Measurements from ENCODE around the gene PKNOX2.
A peak's percentile ranks its signal among the peaks of the same experiment; 100 is the strongest.

Gene PKNOX2

DNA sequence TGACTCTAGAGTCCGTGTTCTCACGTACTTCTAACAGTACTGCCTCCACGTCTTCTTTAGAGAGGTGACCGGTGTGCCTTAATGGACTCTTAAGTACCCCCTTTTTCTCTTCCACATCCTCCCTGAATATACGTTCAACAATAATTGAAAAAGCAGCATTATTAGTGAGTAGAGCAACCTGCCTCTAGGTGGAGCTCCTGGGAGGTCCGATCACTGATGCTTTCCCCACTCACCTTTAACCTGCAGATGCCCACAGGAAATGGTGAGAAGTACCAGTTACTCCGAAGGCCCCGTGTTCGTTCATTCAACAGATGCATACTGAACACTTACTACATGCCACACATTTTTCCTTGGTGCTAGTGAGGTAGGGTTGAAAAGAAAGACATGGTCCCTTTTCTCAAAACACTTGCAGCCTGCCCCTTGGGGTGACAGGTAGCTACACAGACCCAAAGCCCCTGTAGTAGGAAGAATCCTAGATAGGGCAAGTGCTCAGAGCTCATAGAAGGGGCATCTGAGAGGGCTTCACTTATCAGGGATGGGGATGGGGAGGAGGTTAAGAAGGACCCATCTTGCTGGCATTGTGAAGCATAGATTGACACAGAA, 258.8 kb downstream of the PKNOX2 start:
- DNase-seq = no peak

DNA sequence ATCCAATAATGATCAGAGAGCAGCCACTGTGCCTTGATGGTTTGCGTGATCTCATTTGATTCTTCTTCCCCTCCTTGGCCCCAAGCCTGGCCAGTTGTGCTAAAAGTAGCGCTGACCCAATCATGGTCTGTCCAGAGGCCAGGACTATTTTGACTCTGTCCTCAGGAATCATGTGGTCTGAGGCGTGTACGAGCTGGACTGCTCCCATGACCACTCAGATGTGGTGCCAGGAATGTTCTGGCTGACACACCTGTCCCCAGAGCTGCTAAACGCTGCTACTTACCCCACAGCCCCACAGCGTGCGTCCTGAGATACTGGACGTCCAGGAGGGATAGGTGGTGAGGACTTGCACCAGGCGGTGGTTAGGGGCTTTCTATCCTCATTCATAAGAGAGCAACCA, 261.1 kb downstream of the PKNOX2 start:
- no peak for DNase-seq

DNA sequence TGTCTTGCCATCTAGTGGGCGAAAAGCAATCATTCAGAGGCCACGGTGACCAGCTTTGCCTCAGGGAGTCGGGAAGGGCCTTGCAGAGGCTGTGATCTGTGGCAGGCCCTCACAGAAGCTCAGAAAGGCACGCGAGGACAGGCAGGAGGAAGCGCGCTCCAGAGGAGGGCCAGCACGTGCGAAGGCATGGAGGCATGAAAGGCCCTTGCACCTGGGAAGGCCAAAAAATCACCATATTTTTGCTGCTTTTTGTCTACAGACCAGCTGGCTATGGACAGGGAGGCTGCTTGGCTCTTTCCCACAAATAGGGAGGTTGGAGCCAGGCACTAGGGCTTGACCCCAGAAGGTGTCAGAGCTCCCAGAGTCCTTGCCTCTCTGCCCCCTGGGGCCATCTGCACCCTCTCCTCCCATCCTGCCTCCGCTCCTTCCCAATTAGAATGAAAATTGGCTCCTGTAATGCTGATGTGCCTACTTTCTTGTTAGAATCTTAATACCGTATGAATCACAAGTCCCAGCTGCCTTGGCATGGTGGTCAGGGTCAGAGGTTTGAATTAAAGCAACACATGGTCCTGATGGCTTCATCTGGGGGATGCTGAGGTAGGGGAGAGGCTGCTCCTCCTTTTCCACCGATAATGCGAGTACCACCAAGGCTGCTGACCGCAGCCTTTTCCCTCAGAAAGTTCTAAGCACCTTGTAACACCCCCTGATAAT, 262.4 kb downstream of the PKNOX2 start:
- DNase-seq = no peak

DNA sequence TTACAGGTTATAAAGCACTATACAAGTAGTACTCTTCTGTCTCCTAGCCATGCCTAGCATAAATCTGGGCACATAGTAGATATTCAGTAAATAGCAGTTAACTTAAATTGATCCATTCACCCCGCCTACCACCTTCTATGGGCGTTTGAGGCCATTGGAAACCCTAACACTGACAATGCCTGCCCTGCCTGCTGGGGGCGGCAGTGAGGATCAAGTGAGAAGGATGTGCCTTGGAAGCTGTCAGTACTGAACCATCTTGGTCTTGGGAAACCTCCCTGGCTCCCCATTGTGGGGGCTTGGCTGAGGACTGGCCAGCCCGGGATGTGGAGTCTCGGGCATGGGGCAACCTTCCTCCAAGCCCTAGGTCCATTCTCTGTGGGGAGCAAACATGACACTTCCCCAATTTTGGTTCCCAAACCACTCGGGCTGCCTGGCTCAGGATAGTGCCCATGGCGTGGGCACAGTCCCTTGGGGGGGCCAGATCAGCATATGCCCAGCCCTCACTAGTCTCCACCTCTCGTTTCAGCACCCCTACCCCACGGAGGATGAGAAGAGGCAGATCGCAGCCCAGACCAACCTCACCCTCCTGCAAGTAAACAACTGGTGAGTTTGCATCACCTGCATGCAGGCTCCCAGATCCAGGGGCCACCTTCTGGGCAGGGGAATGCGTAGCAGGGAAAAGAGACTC, 264.1 kb downstream of the PKNOX2 start:
- no peak for DNase-seq

DNA sequence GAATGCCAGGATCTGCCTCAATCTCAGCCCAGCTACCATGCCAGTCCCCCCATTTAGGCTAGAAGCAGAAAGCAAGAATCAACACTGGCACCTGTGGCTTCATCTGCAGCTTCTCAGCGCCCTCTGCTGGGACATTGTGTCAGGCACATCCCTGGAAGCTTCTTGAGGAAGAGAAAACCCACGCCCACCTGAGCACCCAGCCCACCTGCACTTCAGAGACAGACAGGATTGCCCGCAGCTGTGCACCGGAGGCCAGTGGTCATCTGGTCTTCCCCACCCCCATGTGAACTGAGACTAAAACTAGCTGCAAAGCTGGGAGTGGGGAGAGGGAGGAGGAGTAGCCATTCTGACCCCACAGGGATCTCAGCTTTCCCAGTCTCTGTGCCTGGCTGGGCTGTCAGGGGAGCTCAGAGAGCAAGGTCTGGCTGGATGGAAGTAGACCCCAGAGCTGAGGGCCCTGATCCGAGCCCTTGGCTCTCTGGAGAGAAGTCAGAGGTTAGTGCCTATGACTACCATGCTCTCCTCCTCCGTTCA, 264.7 kb downstream of the PKNOX2 start:
- no peak for DNase-seq

DNA sequence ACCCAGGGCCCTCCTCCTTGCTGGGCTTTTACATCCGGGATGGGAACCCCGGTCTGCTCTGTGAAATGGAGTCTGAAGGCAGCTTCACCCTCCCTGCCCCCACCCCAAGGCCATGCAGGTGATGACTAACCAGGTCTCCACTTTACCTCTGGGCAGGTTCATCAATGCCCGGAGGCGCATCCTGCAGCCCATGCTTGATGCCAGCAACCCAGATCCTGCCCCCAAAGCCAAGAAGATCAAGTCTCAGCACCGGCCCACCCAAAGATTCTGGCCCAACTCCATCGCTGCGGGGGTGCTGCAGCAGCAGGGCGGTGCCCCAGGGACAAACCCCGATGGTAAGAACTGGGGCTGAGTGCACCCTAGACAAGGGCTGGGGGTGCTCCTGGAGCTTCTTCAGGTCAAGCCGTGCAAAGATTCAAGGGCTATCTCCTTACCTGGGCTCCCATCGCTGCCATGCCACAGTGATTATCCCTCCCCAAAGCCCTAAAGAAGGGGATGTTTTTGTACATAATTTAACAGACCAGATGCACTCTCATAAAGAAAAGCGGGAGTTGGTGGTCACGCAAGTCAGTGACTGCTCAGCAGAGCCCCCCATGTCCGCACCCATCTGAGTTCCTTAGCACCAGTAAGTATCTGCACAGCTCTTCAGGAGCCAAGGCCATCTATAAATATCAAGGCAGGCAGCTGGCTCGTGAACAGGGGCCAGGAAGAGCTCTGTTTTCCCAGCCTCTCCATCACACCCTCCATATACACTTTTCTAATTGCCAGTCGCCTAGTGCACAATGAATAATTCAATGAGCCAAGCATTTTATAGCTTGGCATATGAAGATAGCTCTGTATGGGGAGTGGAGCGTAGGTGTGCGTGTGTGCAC, 265.5 kb downstream of the PKNOX2 start:
- DNase-seq = no peak

DNA sequence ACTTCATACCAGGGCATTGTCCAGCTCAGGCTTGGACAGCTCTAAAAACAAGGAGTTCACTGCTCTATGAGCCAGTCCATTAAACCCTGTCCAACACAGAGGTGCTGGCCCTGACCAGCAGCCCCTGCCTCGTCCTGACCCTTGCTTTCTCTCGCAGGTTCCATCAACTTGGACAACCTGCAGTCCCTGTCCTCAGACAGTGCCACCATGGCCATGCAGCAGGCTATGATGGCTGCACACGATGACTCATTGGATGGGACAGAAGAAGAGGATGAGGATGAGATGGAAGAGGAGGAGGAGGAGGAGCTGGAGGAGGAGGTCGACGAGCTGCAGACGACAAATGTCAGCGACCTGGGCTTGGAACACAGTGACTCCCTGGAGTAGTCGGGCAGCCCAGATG, 266.5 kb downstream of the PKNOX2 start:
- no peak for DNase-seq

DNA sequence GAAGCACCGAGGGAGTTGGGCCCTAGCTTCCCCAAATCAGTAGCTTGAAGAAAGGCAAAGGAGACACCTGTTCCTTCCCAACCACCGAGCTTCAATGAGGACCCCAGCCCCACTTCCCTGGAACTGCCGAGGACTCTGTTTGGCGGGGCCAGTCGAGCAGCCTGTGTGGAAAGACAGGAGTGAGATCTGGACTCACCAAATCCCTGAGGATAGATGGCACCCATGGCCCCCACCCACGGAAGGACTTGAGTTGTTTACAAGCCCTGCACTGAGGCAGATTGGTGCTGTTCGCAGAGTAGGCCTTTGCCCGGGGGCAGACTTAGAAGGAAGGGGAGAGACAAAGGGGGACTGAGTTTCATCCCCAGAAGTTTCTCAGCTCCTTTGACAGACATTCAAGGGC, 266.9 kb downstream of the PKNOX2 start:
- no peak for DNase-seq

DNA sequence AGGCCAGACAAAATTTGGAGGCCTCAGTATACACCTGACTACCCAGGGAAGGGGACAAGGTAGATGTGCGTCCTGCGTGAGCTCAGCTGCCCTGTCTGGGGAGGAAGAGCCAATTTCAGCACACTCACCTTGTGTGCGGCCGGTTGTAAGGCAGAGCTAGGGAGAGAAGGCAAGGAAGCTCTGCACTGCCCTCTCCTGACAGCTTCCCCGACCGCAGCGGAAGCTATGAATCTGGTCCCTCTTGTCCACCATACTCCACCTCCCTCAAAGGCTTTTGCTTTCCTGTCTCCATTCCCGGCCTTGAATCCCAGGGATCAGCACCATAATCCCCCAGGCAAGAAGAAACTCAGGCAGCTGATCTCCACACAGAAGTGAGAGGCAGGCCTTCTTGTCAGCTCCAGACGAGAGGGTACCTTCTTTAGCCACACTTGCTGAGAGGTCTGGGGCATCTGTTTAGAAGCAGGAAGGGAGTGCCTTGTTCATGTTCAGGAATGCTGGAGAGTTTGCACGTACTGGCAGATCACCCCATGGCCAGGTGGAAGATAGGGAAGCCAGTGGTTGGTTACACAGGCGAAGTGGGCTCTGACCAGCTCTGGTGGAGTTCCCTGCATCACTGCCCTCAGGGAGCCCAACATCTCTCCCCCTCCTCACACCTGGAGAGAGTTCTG, 269.0 kb downstream of the PKNOX2 start:
- DNase-seq = no peak

DNA sequence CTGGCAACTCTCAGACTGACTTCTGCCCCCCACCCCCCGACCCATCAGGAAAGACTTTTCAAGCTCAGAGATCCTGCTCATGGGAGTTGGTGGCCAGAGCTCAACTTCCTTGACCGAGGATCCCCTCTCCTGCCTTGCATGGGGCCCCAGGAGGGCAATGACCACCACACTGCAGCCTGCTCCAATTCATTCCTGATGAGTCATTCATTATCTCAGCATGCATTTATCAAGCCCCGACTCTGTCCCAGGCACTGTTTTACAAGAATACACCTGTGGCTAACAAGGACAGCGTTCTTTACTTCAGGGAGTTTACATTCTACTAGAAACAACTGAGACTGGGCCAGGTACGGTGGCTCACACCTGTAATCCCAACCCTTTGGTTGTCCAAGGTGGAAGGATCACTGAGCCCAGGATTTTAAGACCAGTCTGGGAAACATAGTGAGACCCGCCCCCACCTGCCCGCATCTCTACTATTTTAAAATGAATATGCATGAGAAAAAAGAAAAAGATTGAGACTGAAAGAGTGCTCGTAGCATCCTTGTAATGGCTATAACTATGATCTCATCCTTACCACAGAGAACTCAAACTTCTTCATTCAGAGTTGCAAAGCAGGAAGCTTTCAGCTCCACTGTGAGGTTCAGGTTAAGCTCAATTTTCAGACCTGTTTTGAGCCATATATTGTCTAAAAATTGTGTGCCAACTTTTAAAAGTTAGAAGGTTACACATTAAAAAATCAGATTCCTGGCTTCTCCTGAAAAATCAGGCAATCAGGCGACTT, 271.1 kb downstream of the PKNOX2 start:
- DNase-seq = no peak

DNA sequence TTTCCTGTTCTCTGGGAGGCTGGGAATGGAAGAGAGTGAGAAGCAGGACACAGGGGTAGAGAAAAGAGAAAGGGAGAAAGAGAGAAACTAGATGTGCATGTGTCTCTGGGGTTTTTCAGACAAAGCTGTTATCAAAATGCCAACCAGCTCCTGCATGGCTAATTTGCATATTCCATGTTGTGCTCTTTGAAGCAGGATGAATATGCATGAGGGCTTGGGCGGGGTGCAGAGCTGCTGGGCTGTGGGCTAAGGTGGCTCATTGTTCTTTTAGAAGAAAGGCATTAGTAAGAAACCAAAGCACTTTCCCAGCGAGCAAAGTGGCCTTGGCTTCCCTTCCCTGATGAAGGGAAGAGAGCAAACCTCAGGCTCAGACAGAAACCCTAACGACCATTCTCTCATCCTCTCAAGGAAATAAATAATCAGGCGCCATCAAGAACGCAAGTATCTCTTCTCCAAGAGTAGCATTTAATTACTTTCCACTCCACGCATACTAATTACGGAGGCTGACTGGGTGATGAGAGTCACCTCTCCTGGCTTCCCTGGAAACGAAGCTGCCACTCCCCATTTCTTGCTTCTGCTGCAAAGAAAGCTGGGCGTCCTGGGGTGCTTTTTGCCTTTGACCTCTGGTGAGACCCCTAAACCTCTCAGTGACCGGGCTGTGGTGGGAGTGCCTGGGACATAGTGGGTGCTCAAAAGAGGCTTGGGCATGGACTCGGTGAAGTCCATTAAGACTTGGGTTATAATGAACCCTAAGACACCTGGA, 277.3 kb downstream of the PKNOX2 start:
- DNase-seq = peak; percentile 48

DNA sequence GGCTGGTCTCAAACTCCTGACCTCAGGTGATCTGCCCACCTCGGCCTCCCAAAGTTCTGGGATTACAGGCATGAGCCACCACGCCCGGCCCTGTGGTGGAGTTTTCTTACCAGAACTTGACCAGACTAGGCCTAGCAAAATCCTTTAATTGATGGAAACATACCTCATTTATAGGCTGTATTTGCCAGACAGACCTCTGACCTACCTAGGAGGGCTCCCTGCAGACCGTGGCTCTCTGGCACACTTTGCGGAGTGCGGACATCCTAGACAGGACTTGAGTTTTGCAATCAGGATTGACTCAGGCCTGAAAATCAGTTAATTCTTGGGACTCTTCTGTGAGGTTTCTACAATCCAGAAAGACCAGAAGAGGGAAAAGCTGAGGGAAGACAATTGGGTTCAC, 278.4 kb downstream of the PKNOX2 start:
- no peak for DNase-seq

DNA sequence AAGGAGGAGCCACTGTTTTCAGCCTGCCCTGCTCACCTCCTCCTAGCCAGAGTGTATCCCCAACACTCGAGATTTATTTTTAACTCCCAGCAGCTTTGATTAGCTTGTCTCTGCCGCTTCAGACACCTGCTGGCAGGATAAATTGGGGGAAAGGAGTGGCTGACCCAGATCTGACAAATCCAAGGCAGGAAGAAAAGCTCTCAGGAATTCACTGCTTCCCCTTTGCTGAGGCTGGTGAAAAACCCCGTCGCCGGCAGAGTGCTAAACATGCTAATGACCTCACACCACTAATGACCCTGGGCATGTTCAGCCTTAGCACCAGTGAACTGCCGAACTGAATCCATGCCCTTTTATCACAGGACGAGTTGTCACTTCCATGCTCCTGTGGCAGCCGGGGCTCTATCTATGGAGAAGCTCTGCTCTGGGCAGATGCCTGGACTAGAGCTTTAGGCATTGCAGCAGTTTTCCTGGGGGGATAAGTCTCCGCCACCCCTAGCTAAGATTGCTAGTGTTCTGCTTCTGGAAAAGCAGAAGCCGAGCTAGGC, 279.3 kb downstream of the PKNOX2 start:
- DNase-seq = no peak

DNA sequence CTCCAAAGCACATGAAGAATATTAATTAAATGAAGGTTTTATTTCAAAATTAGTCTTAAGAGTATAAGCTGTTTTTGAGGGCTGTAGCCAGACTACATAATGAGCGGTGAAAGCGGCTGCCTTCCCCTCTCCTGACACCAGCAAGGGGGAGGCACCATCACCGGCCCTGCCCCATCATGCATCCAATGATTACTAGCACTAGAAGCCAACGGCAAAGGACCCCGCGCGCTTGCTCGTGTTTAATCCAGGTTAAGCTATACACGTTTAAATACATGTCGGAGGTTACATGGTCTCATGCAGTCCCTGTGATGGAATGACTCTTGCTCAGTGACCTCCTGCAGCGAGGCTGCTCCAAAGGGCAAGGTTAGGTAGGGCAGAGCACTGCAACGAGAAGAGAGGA, 281.2 kb downstream of the PKNOX2 start:
- no peak for DNase-seq

DNA sequence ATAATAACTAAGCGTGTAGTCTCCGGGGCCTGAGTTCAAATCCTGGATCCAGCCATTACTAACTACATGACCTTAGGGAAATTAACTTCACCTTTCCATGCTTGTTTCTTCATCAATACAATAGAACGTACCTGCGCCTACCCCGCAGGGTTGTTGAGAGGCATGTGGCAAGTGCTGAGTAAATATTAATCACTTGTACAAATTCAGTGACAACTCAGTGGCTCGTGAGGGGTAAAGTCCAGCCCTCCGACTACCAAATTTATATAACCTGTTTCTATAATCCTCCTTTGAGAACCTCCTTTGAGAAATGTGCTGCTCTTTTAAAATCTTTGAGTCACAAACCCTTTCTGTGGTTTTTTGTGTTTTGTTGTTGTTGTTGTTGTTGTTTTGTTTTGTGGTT, 281.7 kb downstream of the PKNOX2 start:
- DNase-seq = no peak

DNA sequence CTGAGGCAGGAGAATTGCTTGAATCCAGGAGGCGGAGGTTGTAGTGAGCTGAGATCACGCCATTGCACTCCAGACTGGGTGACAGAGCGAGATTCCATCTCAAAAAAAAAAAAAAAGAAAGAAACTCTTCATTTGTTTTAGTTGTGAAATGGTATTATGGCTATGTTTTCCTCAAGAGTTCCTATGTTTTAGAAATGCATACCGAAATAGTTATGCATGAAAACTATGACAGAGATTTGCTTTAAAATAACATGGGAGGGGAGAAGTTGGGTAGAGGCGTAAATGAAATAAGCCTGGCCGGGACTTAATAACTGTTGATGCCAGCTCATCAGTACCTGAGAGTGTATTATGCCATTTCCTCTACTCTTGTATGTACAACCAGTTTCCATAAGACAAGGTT, 283.2 kb downstream of the PKNOX2 start:
- DNase-seq = no peak

DNA sequence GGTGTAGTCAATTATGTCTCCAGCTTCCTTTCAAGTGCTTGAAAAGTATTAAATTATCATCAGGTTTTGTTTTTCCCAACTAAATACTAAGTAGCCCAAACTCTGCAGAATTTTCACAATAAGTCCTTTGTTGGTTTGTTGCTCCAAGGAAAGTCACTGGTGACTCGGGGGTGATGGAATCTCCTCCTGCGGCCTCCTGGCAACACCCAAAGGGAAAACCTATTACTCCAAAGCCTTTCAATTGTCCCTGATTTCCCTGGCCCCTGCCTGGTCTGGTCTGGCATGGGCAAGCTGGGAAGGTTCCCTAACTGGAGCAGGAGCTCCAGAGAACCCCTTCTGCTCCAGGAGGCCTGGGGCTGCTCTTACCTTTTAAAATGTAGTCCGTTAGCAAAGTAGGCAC, 283.6 kb downstream of the PKNOX2 start:
- no peak for DNase-seq

DNA sequence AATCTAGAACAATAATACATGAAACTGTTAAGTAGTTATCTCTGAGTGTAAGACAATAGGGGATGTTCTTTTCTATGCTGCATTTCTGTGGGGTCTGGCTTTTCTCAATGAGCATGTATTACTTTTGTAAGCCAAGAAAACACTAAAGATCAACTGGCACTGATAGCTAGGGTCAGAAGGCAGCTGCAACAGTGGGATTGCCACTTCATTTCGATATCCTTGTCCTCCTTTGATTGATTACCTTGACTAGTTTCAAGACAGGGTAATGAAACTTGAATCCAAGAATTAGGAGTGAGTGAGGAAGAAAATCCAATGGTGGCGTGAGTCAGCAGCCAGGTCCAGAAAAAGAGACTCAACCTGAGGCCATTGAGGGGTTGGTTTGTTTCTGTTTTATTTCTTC, 285.0 kb downstream of the PKNOX2 start:
- no peak for DNase-seq

DNA sequence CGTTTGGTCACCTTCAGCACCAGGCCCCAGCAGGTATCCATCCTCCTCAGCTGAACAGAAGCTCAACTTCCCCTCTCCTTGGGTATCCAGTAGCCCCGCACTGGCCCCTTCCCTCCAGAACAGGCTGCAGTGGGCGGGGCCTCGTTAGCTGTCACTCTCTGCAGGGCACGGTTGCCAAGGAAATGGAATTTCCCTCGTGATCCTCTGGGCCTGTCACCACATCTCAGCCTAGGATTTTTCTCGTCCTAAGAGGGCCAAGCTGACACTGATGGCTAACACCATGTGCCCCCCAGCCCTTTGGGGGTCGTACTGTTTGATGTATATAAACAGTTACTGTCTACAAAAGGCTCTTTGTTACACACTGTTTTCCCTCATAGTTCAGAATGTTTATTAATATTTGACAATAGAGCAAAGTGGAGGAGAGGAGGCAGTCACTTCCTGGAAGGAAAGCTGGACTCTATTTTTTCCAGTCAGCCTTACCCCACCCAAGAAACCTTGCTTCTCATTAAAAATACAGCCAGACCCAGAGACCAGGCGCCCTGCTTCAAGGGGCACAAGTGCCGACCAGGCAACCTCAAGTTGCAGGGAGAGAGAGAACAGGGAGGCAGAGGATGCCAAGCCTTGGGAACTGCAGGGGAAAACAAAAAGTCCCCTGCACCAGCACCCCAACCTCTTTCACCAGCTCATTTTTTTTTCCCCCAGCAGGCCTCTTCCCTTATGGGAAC, 287.0 kb downstream of the PKNOX2 start:
- no peak for DNase-seq

DNA sequence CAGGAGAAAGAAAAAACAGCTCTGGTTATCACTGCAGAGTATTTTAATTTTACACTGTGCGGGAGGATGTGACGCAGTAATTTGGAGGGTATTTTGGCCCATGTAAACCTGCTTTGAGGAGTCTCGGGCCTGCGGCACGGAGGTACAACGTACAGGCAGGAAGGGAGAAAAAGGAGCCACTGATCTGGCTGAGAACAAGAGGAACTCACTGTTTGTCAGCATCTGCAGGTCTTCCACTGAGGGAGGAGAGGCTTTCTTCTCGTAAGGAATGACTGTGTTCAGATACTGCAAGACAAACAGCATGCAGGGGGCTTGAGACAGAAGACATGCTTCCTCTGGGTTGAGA, 287.5 kb downstream of the PKNOX2 start:
- no peak for DNase-seq
